ENCODE results near the gene RUNX3. TPM values are rescaled to one million over a fixed set of nuclear protein-coding genes. Genes with fewer than 3 reads are reported as not detected.

RUNX3 gene
- total RNA-seq, 1 experiment from 2014 or later = 0.33 TPM

DNA sequence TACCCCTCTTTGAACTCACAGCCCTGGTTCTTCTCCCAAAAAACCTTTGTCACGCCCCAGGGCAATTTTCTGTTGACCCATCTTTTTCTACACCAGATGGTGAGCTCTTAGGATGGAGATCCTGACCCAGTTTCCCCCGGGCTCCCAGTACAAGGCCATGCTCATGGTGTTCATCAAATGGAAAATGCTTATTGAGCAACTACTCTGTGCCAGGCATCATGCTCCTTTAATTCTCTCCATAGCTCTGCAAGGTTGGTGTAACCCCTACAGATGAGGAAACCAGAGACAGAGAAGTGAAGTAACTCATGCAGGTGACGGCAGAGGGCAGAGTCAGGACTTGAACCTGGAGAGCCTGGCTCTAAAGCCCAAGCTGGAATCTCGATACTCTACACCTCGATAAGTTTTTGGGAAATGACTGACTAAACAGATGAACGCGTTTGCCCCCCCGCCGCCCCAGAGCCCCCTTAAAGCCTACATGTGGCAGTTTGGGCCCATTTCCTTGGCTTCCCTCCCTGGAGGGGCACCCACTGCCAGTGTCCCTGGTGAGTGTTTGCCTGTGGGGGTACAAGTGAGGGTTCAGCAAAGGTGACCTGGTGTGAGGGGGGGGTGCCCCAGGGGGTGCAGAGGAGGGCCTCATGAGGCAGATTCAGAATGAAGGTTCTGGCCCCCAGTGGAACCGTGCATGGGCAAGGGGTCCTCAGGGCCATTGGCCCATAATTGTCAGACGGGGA is 30.2 kb upstream of the RUNX3 start:
- Histone ChIP-seq H2BK20ac (ENCODE audit: low read depth, low read length, poor library complexity, severe bottlenecking) (no peak overlapping the region), H4K91ac (ENCODE audit: insufficient read length, low read depth, low read length) (no peak overlapping the region), H4K5ac (ENCODE audit: insufficient read length, low read depth, low read length) (no peak overlapping the region), H3K79me1 (ENCODE audit: insufficient read depth, low read depth, low read length, poor library complexity, severe bottlenecking) (no peaks in the 10 kb centered on the region), H3K18ac (ENCODE audit: insufficient read length, low read depth, low read length) (no peak overlapping the region), H2BK120ac (ENCODE audit: low read depth, low read length, poor library complexity, severe bottlenecking) (no peak overlapping the region), H3K9me3 (ENCODE audit: control insufficient read depth, low read depth, low read length) (no peaks in the 10 kb centered on the region), H2AK5ac (ENCODE audit: insufficient read length, low read length) (no peak overlapping the region), H2BK12ac (ENCODE audit: insufficient read length, low read depth, low read length) (no peak overlapping the region), H3K4ac (ENCODE audit: low read depth, low read length) (no peak overlapping the region), H4K20me1 (ENCODE audit: control insufficient read depth, insufficient read depth, insufficient read length) (no peaks in the 10 kb centered on the region), H3K56ac (ENCODE audit: insufficient read length, low read depth, low read length) (no peak overlapping the region), H3T11ph (ENCODE audit: low read length) (no peak overlapping the region), H3K27me3 (ENCODE audit: insufficient read depth, low read length) (no peaks in the 10 kb centered on the region), H3K23ac (ENCODE audit: insufficient read length, low read depth, low read length) (no peak overlapping the region), H3K4me1 (ENCODE audit: insufficient read depth, low read length) (no peaks in the 10 kb centered on the region), H2BK5ac (ENCODE audit: insufficient read length, low read length) (no peak overlapping the region), H2BK15ac (ENCODE audit: low read depth, low read length) (no peak overlapping the region), H2AFZ (ENCODE audit: low read length) (no peak overlapping the region), H3K4me2 (ENCODE audit: insufficient read depth, insufficient read length, low read length) (no peak overlapping the region), H4K8ac (replicated peaks; ENCODE audit: insufficient read length, low read depth, low read length) (no peak overlapping the region), H3K23me2 (ENCODE audit: insufficient read length, low read depth, low read length, poor library complexity, severe bottlenecking) (no peaks in the 10 kb centered on the region), H3K27ac (ENCODE audit: insufficient read length, low read depth, low read length) (no peak overlapping the region), H3K14ac (ENCODE audit: insufficient read depth, low read length) (no peak overlapping the region), H3K79me2 (ENCODE audit: insufficient read depth, low read length) (no peaks in the 10 kb centered on the region), H3K9ac (ENCODE audit: extremely low read depth, insufficient read length, low read length) (no peak overlapping the region)
- no peak overlapping the region for H3K4me3 Mint-ChIP-seq
- no peak for DNase-seq
- H3K27ac Mint-ChIP-seq = peak overlapping the region in 1 of 3 experiments; percentile 75; a peak in 2 of 7 replicates
- TF ChIP-seq, protein P1, sequence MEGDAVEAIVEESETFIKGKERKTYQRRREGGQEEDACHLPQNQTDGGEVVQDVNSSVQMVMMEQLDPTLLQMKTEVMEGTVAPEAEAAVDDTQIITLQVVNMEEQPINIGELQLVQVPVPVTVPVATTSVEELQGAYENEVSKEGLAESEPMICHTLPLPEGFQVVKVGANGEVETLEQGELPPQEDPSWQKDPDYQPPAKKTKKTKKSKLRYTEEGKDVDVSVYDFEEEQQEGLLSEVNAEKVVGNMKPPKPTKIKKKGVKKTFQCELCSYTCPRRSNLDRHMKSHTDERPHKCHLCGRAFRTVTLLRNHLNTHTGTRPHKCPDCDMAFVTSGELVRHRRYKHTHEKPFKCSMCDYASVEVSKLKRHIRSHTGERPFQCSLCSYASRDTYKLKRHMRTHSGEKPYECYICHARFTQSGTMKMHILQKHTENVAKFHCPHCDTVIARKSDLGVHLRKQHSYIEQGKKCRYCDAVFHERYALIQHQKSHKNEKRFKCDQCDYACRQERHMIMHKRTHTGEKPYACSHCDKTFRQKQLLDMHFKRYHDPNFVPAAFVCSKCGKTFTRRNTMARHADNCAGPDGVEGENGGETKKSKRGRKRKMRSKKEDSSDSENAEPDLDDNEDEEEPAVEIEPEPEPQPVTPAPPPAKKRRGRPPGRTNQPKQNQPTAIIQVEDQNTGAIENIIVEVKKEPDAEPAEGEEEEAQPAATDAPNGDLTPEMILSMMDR (conservative IDR thresholded peaks at IDR 0.05) = no peak
- H3K27me3 Mint-ChIP-seq (ENCODE audit: low read depth) = peaks cover 7% of the 10 kb centered on the region
- peaks cover 5 to 7% of the 10 kb centered on the region in 2 experiments for H3K4me1 Mint-ChIP-seq
- WGBS (ENCODE audit: extremely low coverage, insufficient read length, low lambda C conversion rate) = no CpG with 5 or more reads among the region's 11 CpGs
- H3K9me3 Mint-ChIP-seq = no peaks in the 10 kb centered on the region
- H3K36me3 Mint-ChIP-seq (ENCODE audit: insufficient read depth in 1 of 3, low read depth in 3 of 3) = no peaks in the 10 kb centered on the region

Data from H9 (cell line).